Large intestine (tissue), 3 donors: ENCODE results near the gene GLIPR2. TPM values are rescaled to one million over a fixed set of nuclear protein-coding genes. Genes with fewer than 3 reads are reported as not detected.
A peak's percentile ranks its signal among the peaks of the same experiment; 100 is the strongest.
"Not testable (repeated sequence)": the region's sequence is repeated elsewhere in the genome, so short reads cannot be mapped to it uniquely, and the experiment has no call there.

Source experiments
- DNase-seq, 2 donors: peaks; one replicate each; pipeline versions ENCODE4 v3.0.0 to v3.0.0-alpha.2; 2013
- H3K27ac ChIP-seq: one replicate; pipeline ENCODE4 v1.5.1; 2013; ENCODE audit warnings: low read length
- H3K27me3 ChIP-seq: 2 replicates; pipeline ENCODE4 v1.6.1; 2013; ENCODE audit warnings: low read length; ENCODE audit not compliant: control insufficient read depth, insufficient read depth
- H3K36me3 ChIP-seq: 2 replicates; pipeline ENCODE4 v1.6.1; 2013; ENCODE audit warnings: low read length; ENCODE audit not compliant: control insufficient read depth, insufficient read depth
- H3K4me1 ChIP-seq: one replicate; pipeline ENCODE4 v1.6.1; 2013; ENCODE audit warnings: low read length; ENCODE audit not compliant: control insufficient read depth, insufficient read depth
- H3K4me3 ChIP-seq: one replicate; pipeline ENCODE4 v1.5.1; 2013; ENCODE audit warnings: low read length
- H3K9me3 ChIP-seq: one replicate; pipeline ENCODE4 v1.6.1; 2013; ENCODE audit warnings: mild to moderate bottlenecking, low read depth, low read length, moderate library complexity; ENCODE audit not compliant: control insufficient read depth
- WGBS: methylation state at CpG from one replicate; pipeline ENCODE4 v1.1.5; 2013; ENCODE audit warnings: low lambda C conversion rate; ENCODE audit not compliant: insufficient coverage; 5-methylcytosine and 5-hydroxymethylcytosine counted together
- polyA plus RNA-seq: library from polyadenylated mRNA; unstranded; fragments of 120-200 nt; gene quantifications from one replicate; pipeline ENCODE4 v1.2.1, GENCODE V29; 2013

Gene GLIPR2
- polyA plus RNA-seq, 1 donor: 29.1 TPM

DNA sequence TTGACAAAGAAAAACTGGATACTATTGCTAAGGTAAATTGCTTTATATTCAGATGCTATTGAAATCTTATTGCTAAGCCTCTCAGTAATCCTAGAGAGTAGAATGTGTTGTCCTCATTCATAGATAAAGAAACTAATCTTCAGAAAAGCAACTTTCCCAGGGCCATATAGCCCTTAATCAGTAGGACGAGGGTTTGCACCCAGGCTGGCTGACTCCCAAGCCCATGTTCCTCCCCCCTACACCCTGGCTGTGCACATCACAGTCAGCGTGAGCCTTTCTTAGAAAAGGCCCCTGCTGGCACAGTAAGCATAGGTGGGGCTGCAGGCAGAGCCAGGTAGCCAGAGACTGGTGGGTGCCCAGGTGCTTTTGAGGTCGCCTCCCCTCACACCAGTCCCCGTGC, 15.8 kb upstream of the GLIPR2 start:
- Histone ChIP-seq H3K27ac (no peak overlapping the region), H3K4me3 (no peak overlapping the region), H3K27me3 (no peaks in the 10 kb centered on the region), H3K9me3 (no peaks in the 10 kb centered on the region), H3K36me3 (peaks cover 6% of the 10 kb centered on the region), H3K4me1 (peaks cover 8% of the 10 kb centered on the region)
- no CpG with 5 or more reads among the region's 4 CpGs for WGBS
- DNase-seq: no peak

DNA sequence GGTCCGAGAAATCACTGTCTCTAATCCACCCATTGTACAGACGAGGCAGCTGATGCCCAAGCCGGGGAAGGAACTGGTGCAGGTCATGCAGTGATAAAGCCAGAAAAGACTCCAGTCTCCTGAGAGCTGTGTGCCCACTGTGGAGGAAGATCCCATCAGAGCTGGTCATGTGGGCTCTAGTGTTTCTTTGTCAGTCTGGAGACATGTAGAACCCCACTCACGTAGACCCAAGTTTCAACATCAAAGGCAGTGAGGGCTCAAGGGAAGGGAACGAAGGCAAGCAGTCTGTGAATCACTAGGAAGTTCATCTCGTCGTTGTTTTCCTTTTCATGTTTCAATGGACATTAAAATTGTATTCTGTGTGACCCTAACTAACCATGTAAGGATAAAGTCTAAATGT, 14.6 kb upstream of the GLIPR2 start:
- no peaks in the 10 kb centered on the region for H3K9me3 ChIP-seq
- H3K4me3 ChIP-seq: no peak overlapping the region
- H3K27me3 ChIP-seq: no peaks in the 10 kb centered on the region
- H3K36me3 ChIP-seq: peaks cover 6% of the 10 kb centered on the region
- DNase-seq: no peak
- H3K27ac ChIP-seq: no peak overlapping the region
- peaks cover 21% of the 10 kb centered on the region for H3K4me1 ChIP-seq
- no CpG with 5 or more reads among the region's 7 CpGs for WGBS

DNA sequence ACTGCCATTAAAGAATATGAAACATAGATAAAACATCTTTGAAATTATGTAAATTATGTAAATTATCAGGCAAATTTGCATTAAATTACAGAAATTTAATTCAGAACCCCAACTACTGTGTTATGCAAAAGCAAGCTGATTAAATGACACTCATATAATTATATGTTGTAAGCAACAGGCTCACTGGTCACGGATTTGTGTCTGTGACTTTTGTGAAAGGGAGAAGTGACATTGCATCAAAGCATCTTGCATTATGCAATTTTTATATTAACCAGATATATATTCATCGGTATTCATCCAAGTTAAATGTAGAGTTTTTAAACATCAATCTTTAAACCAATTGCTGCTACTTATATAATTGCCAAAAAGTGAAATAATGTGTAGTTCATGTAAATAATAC, 13.0 kb upstream of the GLIPR2 start:
- H3K27ac ChIP-seq: no peak overlapping the region
- no peak overlapping the region for H3K4me3 ChIP-seq
- peaks cover 6% of the 10 kb centered on the region for H3K36me3 ChIP-seq
- no CpG with 5 or more reads among the region's 2 CpGs for WGBS
- H3K9me3 ChIP-seq: no peaks in the 10 kb centered on the region
- no peak for DNase-seq
- H3K27me3 ChIP-seq: no peaks in the 10 kb centered on the region
- H3K4me1 ChIP-seq: peaks cover 22% of the 10 kb centered on the region

GRCh38 chr9:36125062-36125855, 11.3 kb upstream of the GLIPR2 start:
- DNase-seq: peak in 1 of 2 donors; percentile 55
- H3K27ac ChIP-seq: no peak overlapping the region

DNA sequence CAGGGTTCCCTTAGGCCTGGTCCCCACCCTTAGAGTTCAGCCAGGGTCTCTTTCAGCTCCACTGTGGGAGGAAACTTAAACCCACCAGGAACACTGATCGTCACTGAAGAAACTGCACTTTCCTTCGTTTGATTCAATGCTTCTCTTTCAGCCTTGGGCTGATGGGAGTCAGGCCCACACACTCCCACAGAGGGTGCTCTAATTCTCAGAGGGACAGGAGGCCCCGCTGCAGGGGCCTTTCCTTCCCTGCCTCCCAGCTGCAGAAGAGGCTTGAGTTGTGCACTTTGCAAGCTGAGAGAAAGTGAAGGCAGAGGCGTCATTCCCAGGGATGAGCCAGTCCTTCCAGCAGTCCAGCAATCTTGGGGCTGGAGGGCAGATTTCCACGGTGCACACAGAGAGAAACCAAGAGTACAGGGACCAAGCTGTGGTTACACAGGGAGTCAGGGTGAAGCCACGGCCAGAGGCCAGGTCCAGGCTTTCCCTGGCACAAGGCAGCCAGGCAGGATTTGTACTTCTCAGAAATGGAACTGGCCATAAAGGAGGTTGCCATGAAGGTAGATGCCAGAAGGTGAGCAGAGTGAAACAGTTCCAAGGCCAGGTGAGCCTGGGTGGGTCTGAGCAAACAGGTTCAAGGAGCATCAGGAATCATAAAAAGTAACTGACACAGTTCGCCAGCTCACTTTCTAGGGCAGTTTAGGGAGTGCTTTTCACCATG, 10.4 kb upstream of the GLIPR2 start:
- Histone ChIP-seq H3K9me3 (no peaks in the 10 kb centered on the region), H3K4me1 (peaks cover 22% of the 10 kb centered on the region), H3K36me3 (peaks cover 4% of the 10 kb centered on the region), H3K4me3 (no peak overlapping the region), H3K27me3 (no peaks in the 10 kb centered on the region), H3K27ac (peak overlapping the region; percentile 27)
- no CpG with 5 or more reads among the region's 7 CpGs for WGBS
- DNase-seq: peak; percentile 65 to 83

More at GRCh38 chr9:36125062-36125855, 11.3 kb upstream of the GLIPR2 start:
- Histone ChIP-seq H3K36me3 (peaks cover 4% of the 10 kb centered on the region), H3K4me3 (no peak overlapping the region), H3K27me3 (no peaks in the 10 kb centered on the region), H3K9me3 (no peaks in the 10 kb centered on the region), H3K4me1 (peaks cover 22% of the 10 kb centered on the region)
- 90% methylated on average over 2 of the region's 10 CpGs for WGBS

- Histone ChIP-seq H3K27me3 (no peaks in the 10 kb centered on the region), H3K27ac (no peak overlapping the region), H3K4me3 (no peak overlapping the region), H3K4me1 (peaks cover 22% of the 10 kb centered on the region), H3K36me3 (peaks cover 1% of the 10 kb centered on the region), H3K9me3 (no peaks in the 10 kb centered on the region)
- DNase-seq: no peak
- WGBS: no CpG with 5 or more reads among the region's 5 CpGs
These were observed 8.8 kb upstream of the GLIPR2 start for GRCh38 chr9:36127652-36128244.

GRCh38 chr9:36128349-36128748, 8.2 kb upstream of the GLIPR2 start:
- H3K4me1 ChIP-seq: peaks cover 22% of the 10 kb centered on the region

GRCh38 chr9:36129139-36129538, 7.4 kb upstream of the GLIPR2 start:
- DNase-seq: no peak
- WGBS: 97% methylated on average over 5 of the region's 12 CpGs
- Histone ChIP-seq H3K4me3 (no peak overlapping the region), H3K4me1 (peaks cover 22% of the 10 kb centered on the region), H3K27ac (no peak overlapping the region), H3K27me3 (no peaks in the 10 kb centered on the region), H3K9me3 (no peaks in the 10 kb centered on the region), H3K36me3 (no peaks in the 10 kb centered on the region)

More at GRCh38 chr9:36128349-36128748, 8.2 kb upstream of the GLIPR2 start:
- no peak for DNase-seq
- Histone ChIP-seq H3K27me3 (no peaks in the 10 kb centered on the region), H3K4me3 (no peak overlapping the region), H3K36me3 (no peaks in the 10 kb centered on the region), H3K9me3 (no peaks in the 10 kb centered on the region), H3K27ac (no peak overlapping the region)
- 80% methylated on average over 1 of the region's 8 CpGs for WGBS

DNA sequence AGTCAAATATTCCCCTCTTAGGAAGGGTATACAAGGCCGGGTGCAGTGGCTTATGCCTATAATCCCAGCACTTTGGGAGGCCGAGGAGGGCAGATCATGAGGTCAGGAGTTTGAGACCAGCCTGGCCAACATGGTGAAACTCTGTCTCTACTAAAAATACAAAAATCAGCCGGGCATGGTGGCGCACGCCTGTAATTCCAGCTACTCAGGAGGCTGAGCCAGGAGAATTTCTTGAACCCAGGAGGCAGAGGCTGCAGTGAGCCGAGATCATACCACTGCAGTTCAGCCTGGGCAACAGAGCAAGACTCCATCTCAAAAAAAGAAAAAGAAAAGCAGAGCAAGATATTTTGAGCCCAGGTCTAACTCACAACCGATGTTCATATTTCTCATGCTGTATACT, 4.9 kb upstream of the GLIPR2 start:
- no CpG with 5 or more reads among the region's 7 CpGs for WGBS
- H3K27ac ChIP-seq, H3K4me3 ChIP-seq, H3K4me1 ChIP-seq, DNase-seq, H3K36me3 ChIP-seq, H3K9me3 ChIP-seq: not testable (repeated sequence)
- H3K27me3 ChIP-seq: peaks cover 16% of the 10 kb centered on the region

DNA sequence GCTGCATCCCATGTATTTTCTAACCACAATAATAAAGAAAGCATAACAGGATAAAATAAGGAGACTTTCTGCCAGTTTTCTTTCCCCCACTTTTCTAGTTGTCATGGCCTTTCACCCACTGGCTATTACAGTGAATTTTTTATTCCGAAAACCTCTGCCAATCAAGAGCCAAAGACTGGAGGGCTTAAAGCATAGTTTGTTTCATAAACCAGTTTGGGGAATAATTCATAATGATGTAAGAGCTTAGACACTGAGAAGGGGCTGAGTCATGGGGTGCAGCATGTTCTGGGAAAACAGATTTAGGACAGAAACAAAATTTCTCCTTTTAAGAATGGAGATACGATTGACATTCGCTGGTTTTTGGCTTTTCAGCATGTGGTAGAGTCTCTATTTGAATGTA, 4.4 kb upstream of the GLIPR2 start:
- Histone ChIP-seq H3K36me3 (no peaks in the 10 kb centered on the region), H3K27me3 (peaks cover 19% of the 10 kb centered on the region), H3K4me1 (peaks cover 7% of the 10 kb centered on the region), H3K4me3 (no peak overlapping the region), H3K27ac (no peak overlapping the region), H3K9me3 (no peaks in the 10 kb centered on the region)
- no CpG with 5 or more reads among the region's 3 CpGs for WGBS
- no peak for DNase-seq
